B cell (primary cell): Measurements from ENCODE around the gene WNK1. TPM values are rescaled to one million over a fixed set of nuclear protein-coding genes. Genes with fewer than 3 reads are reported as not detected.

Experiments used
- ATAC-seq: fragments of 200-7000 bp; cut with Tn5 transposase; one replicate; pipeline ENCODE4 v1.10.0; 2021; ENCODE audit warnings: low read depth, mild to moderate bottlenecking, moderate number of reproducible peaks, moderate library complexity
- CTCF ChIA-PET: fragments of 350-600 bp; sonication (Branson Sonifier 250); formaldehyde crosslinking; loops from one replicate; lab custom pipeline; 2021; ENCODE audit warnings: antibody characterized with exemption, inconsistent platforms; lab: Charles Lee
- POLR2A ChIA-PET: fragments of 350-600 bp; sonication (Branson Sonifier 250); formaldehyde crosslinking; loops from one replicate; lab custom pipeline; 2021; ENCODE audit warnings: antibody characterized with exemption; lab: Charles Lee
- DNase-seq: peaks from one replicate; pipeline ENCODE4 v3.0.0; 2013
- H2AFZ ChIP-seq: 2 replicates; pipeline ENCODE4 v1.6.1; 2012; ENCODE audit warnings: mild to moderate bottlenecking, low read depth, low read length; ENCODE audit not compliant: insufficient read depth, poor library complexity, severe bottlenecking
- H3K27ac ChIP-seq, 2 donors: 1 replicate in 1 of 2; 2 replicates in 1 of 2; pipeline ENCODE4 v1.5.1; 2012 to 2013; ENCODE audit warnings: low read length in 2 of 2, mild to moderate bottlenecking in 2 of 2, moderate library complexity in 1 of 2
- H3K27me3 ChIP-seq, 4 experiments: fragments of 200-600 bp in 1 of 4; sonication (generic) in 1 of 4; replicated peaks in 1 of 4; 1 replicate in 2 of 4; 2 replicates in 2 of 4; pipeline versions ENCODE4 v1.6.1 to v1.7.0; 2013 to 2016; ENCODE audit warnings: low read length in 3 of 4, mild to moderate bottlenecking in 2 of 4, mixed read lengths in 1 of 4, moderate library complexity in 1 of 4; ENCODE audit not compliant: insufficient read depth in 4 of 4, control insufficient read depth in 3 of 4; ENCODE audit errors: control extremely low read depth in 1 of 4
- H3K36me3 ChIP-seq, 2 experiments: replicated peaks in 1 of 2; 1 replicate in 1 of 2; 2 replicates in 1 of 2; pipeline versions ENCODE4 v1.6.1 to v1.7.1; 2013; ENCODE audit warnings: low read length in 1 of 2; ENCODE audit not compliant: insufficient read depth in 2 of 2, control insufficient read depth in 1 of 2; ENCODE audit errors: control extremely low read depth in 1 of 2, extremely low read depth in 1 of 2
- H3K4me1 ChIP-seq, 2 donors: fragments of 200-600 bp in 1 of 2; sonication (generic) in 1 of 2; 1 replicate in 1 of 2; 2 replicates in 1 of 2; pipeline versions ENCODE4 v1.5.1 to v1.6.1; 2013 to 2017; ENCODE audit warnings: low read length in 2 of 2; ENCODE audit not compliant: control insufficient read depth in 2 of 2, insufficient read depth in 2 of 2
- H3K4me2 ChIP-seq: replicated peaks from 2 replicates; pipeline ENCODE3; 2012; ENCODE audit warnings: mild to moderate bottlenecking, low read depth, low read length; ENCODE audit not compliant: poor library complexity, severe bottlenecking
- H3K4me3 ChIP-seq, 5 experiments: fragments of 200-600 bp in 1 of 5; sonication (generic) in 1 of 5; 1 replicate in 3 of 5; 2 replicates in 2 of 5; pipeline versions ENCODE4 v1.5.1 to v1.7.0; 2011 to 2016; ENCODE audit warnings: low read length in 4 of 5, mild to moderate bottlenecking in 4 of 5, low read depth in 2 of 5, control low read depth in 1 of 5, moderate library complexity in 1 of 5; ENCODE audit not compliant: insufficient read depth in 1 of 5; ENCODE audit errors: control extremely low read depth in 1 of 5, extremely low read depth in 1 of 5
- H3K79me2 ChIP-seq: fragments of 200-600 bp; sonication (generic); one replicate; pipeline ENCODE4 v1.6.0; 2016; ENCODE audit warnings: low read length; ENCODE audit not compliant: control insufficient read depth, insufficient read depth
- H3K9ac ChIP-seq: fragments of 200-600 bp; sonication (generic); 2 replicates; pipeline ENCODE4 v1.6.1; 2017; ENCODE audit warnings: mild to moderate bottlenecking, low read length, moderate library complexity
- H3K9me3 ChIP-seq, 3 donors: one replicate each; pipeline versions ENCODE4 v1.6.1 to v1.7.1; 2013; ENCODE audit warnings: low read length in 2 of 3; ENCODE audit not compliant: control insufficient read depth in 2 of 3, insufficient read depth in 1 of 3; ENCODE audit errors: control extremely low read depth in 1 of 3
- H4K20me1 ChIP-seq: 2 replicates; pipeline ENCODE4 v1.6.0; 2012; ENCODE audit warnings: mild to moderate bottlenecking, low read length; ENCODE audit not compliant: insufficient read depth, control insufficient read depth, poor library complexity, severe bottlenecking
- H3K27ac Mint-ChIP-seq: one replicate; pipeline ENCODE4 v1.8.0; 2021; ENCODE audit warnings: mixed read lengths
- H3K27me3 Mint-ChIP-seq: one replicate; pipeline ENCODE4 v1.8.0; 2021; ENCODE audit warnings: mixed read lengths
- H3K4me1 Mint-ChIP-seq: one replicate; pipeline ENCODE4 v1.8.0; 2021; ENCODE audit warnings: mixed read lengths
- H3K4me3 Mint-ChIP-seq: one replicate; pipeline ENCODE4 v1.8.0; 2021; ENCODE audit warnings: mixed read lengths
- H3K9me3 Mint-ChIP-seq: one replicate; pipeline ENCODE4 v1.8.0; 2022; ENCODE audit warnings: mixed read lengths; ENCODE audit not compliant: insufficient read depth
- CTCF ChIP-seq: fragments of 200-600 bp; IDR thresholded peaks from one replicate; pipeline ENCODE4 v1.8.0; 2022; ENCODE audit warnings: antibody characterized with exemption, mild to moderate bottlenecking
- EZH2 ChIP-seq: IDR thresholded peaks from 2 replicates; pipeline ENCODE4 v1.6.1; 2012; ENCODE audit warnings: borderline replicate concordance, low read depth, mild to moderate bottlenecking, moderate library complexity, low read length; ENCODE audit not compliant: insufficient read depth, poor library complexity, severe bottlenecking
- WGBS: methylation state at CpG from one replicate; pipeline ENCODE4 v1.1.5; 2013; ENCODE audit warnings: missing lambda C conversion rate; ENCODE audit not compliant: insufficient coverage; 5-methylcytosine and 5-hydroxymethylcytosine counted together
- intact Hi-C: fragments of 100-400 bp; cut with micrococcal nuclease; formaldehyde crosslinking; loops from one replicate; pipeline ENCODE4 v1.10.0; 2022
- polyA plus RNA-seq: library from polyadenylated mRNA; depleted of rRNA; stranded (reverse); fragments of >200 nt; gene quantifications from 2 replicates; pipeline ENCODE4 v1.2.3, GENCODE V29; 2012
- total RNA-seq, 2 donors: library from RNA; stranded (reverse); fragments of 120-200 nt in 1 of 2; gene quantifications; 1 replicate in 1 of 2; 2 replicates in 1 of 2; pipeline versions ENCODE4 v1.2.3 to v1.2.4, GENCODE V29; 2013 to 2022

Gene WNK1
- total and polyA plus RNA-seq, 2 donors (not counting 1 experiment from before 2014, with no cell fraction given), result 43.9 to 188 TPM

GRCh38 chr12:724194-724855 lies 28.1 kb upstream of the WNK1 start:
- Histone ChIP-seq H3K27ac (peak overlapping the region in 1 of 2 donors; percentile 60), H2AFZ (peak overlapping the region; percentile 39), H3K79me2 (no peaks in the 10 kb centered on the region), H3K9ac (no peak overlapping the region), H3K27me3 (no peaks in the 10 kb centered on the region), H3K4me1 (peaks cover 14 to 15% of the 10 kb centered on the region in 2 donors), H3K36me3 (no peaks in the 10 kb centered on the region), H3K9me3 (peaks cover 0 to 3% (median 0%) of the 10 kb centered on the region in 3 donors), H3K4me2 (peak overlapping the region; percentile 10), H3K4me3 (no peak overlapping the region), H4K20me1 (no peaks in the 10 kb centered on the region)
- no peaks in the 10 kb centered on the region for H3K27me3 Mint-ChIP-seq
- H3K9me3 Mint-ChIP-seq, result peaks cover 3% of the 10 kb centered on the region
- H3K27ac Mint-ChIP-seq, result peak overlapping the region; percentile 39
- intact Hi-C loops, result loop anchor here (5.0 kb wide), 1 partner anchor 37 kb away; no protein-coding TSS in a partner anchor
- ChIA-PET CTCF (interaction anchor here (1.9 kb wide), 1 partner anchor 26 kb away, joined by 6 read pairs; no protein-coding TSS in a partner anchor), POLR2A (no interaction called here)
- DNase-seq (no peak), ATAC-seq (peak; percentile 39)
- peaks cover 24% of the 10 kb centered on the region for H3K4me1 Mint-ChIP-seq
- H3K4me3 Mint-ChIP-seq, result no peak overlapping the region
- 70% methylated on average over 2 of the region's 6 CpGs for WGBS
- TF ChIP-seq CTCF (no peak), EZH2 (no peak)

DNA sequence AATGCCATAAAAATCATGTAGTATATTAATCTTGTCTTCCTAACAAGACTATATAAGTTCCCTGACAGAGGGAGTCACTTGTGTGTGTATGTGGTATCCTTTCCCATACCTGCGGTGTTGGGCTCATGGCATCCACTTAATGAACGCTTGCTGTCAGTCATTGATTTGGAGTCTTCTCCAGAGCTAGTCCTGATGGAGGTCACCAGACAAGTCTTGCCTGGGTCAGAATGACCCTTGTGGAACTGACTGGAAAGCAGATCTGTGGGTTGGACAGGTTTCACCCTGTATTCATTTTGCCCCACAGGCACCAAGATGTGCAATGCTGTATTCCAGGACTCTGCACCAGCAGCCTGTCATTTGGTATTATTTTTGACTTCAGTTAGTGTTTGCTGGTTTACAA lies 27.3 kb upstream of the WNK1 start:
- 100% methylated on average over 2 of the region's 2 CpGs for whole genome bisulfite sequencing
- H3K4me1 ChIP-seq, result peaks cover 8 to 10% of the 10 kb centered on the region in 2 donors
- H3K4me1 Mint-ChIP-seq, result peaks cover 20% of the 10 kb centered on the region
- no peak overlapping the region for H3K9ac ChIP-seq
- ChIA-PET POLR2A (no interaction called here), CTCF (interaction anchor here (0.5 to 1.0 kb wide), 2 partner anchors 83 to 156 kb away, joined by 3 read pairs; no protein-coding TSS in a partner anchor)
- no peaks in the 10 kb centered on the region for H3K27me3 Mint-ChIP-seq
- H3K4me3 ChIP-seq, result no peak overlapping the region
- no peak overlapping the region for H3K27ac Mint-ChIP-seq
- no peaks in the 10 kb centered on the region for H3K27me3 ChIP-seq
- H2AFZ ChIP-seq, result no peak overlapping the region
- H3K4me3 Mint-ChIP-seq, result no peak overlapping the region
- intact Hi-C loops, result no loop called here
- no peaks in the 10 kb centered on the region for H3K79me2 ChIP-seq
- H3K9me3 ChIP-seq, result peaks cover 0 to 3% (median 0%) of the 10 kb centered on the region in 3 donors
- DNase-seq, result no peak
- H4K20me1 ChIP-seq, result no peaks in the 10 kb centered on the region
- H3K9me3 Mint-ChIP-seq, result peaks cover 3% of the 10 kb centered on the region
- no peak overlapping the region for H3K4me2 ChIP-seq
- no peak for TF ChIP-seq CTCF
- no peak for TF ChIP-seq EZH2
- H3K36me3 ChIP-seq, result no peaks in the 10 kb centered on the region
- ATAC-seq, result no peak
- no peak overlapping the region for H3K27ac ChIP-seq
